DMS 273 treated with DMSO at 0.1 percent for 48 hours (cell line): ENCODE measurements around the gene CHM.
"Not testable (repeated sequence)": the region's sequence is repeated elsewhere in the genome, so short reads cannot be mapped to it uniquely, and the experiment has no call there.

Source experiments
- DNase-seq: peaks from one replicate; lab custom pipeline; 2025; lab: John Stamatoyannopoulos, UW

CHM gene, protein sequence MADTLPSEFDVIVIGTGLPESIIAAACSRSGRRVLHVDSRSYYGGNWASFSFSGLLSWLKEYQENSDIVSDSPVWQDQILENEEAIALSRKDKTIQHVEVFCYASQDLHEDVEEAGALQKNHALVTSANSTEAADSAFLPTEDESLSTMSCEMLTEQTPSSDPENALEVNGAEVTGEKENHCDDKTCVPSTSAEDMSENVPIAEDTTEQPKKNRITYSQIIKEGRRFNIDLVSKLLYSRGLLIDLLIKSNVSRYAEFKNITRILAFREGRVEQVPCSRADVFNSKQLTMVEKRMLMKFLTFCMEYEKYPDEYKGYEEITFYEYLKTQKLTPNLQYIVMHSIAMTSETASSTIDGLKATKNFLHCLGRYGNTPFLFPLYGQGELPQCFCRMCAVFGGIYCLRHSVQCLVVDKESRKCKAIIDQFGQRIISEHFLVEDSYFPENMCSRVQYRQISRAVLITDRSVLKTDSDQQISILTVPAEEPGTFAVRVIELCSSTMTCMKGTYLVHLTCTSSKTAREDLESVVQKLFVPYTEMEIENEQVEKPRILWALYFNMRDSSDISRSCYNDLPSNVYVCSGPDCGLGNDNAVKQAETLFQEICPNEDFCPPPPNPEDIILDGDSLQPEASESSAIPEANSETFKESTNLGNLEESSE

DNA sequence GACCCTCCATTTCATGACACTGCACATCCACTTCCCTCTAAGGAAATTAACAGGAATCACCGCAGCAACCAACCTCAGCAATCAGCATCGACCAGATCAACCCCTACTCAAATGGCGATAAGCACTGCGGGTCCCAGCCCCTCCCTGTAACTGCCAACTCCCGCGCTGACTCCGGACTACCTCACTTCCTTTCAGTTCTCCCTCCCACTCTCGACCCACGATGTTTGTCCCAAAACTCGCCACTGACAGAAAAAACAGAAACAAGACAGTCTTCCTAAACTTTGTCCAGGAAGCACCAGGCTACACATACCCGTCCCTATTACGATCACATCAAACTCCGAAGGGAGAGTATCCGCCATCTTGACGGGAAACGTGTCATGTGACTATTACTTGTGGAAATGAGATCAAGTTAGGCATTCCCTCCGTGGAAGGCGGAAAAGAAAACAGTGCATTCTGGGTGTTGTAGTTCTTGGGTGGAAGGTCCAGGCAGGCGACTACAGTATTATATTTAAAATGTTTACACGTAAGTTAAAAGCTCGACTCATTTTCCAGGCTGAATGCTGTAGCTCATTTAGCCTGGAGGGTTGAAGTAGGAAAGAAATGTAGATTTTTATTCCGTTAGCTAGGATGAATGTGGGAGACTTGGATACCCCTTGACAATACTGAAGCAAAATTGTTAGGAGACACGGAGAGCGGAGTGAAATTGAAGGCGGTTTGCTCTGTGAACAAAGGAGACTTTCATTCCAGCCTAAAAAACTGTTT is at the start of gene CHM:
TSS of gene CHM (minus strand) at position 385 of the 762 bp plus-strand sequence. CDS start at position 359, 26 bp downstream.
- no peak for DNase-seq

DNA sequence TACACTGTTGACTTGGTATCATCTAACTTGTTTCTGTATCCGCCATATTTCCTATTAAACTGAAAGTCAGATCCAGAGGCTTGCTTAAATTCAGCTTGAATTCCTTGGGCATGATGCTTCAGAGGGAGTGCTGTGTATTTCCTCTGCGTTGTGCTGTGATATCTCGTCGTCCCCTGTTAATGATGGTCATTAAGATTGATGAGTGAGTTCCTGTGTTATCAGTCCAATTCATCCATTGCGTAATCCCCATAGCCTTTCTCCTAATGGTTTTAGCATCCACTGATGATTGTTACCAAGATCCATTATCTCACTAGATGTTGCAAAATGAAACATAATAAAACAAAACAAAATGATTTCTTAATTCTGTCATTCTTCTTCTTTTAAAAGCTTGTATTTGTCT is 31.3 kb upstream of the CHM start:
- no peak for DNase-seq

DNA sequence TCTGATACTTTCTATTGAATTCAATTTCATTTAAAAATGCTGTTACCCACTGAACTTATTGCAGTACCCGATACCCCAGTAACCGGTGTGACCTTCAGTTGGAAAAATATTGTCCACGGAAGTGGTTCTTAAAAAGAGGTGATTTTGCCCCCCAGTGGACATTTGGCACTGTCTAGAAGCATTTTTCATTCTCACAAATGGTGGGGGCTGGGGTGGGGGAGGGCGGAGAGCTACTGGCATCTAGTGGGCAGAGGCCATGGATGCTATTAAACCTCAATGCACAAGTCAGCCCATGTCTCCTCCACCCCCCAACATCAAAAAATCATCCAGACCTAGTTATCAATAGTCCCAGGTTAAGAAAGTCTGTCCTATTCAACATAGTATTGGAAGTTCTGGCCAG is 19.6 kb upstream of the CHM start:
- no peak for DNase-seq

DNA sequence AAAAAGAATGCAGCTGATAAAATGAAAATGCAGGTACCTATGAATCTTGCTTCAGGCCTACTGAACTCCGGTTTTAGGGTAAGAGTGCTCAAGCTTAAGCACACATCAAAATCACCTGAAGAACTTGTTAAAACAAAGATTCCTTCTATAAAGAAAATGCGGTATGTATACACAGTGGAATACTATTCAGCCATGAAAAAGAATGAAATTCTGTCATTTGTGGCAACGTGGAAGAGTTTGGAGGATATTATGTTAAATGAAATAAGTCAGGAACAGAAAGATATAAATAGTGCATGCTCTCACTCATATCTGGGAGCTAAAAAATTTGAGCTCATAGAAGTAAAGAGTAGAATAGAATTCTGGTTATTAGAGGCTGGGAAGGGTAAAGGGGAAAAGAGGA is 14.0 kb upstream of the CHM start:
- no peak for DNase-seq

DNA sequence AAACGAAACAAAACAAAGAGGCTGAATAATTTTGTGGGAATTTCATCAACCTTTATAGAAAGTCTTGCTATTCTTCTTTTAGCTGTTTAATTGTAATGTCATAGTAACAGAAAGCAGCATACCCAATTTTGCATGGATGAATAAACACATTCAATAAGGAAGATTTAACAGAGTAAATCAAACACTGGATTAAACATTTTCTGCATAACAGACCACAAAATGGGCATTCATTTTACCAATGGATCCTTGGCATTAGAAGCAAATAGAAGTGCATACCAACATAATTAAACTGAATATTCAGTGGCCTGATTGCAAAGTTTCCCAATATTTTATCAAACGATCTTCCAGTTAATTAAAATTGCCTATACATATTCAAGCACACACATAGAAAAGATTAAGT is 4.4 kb upstream of the CHM start:
- DNase-seq, result no peak

DNA sequence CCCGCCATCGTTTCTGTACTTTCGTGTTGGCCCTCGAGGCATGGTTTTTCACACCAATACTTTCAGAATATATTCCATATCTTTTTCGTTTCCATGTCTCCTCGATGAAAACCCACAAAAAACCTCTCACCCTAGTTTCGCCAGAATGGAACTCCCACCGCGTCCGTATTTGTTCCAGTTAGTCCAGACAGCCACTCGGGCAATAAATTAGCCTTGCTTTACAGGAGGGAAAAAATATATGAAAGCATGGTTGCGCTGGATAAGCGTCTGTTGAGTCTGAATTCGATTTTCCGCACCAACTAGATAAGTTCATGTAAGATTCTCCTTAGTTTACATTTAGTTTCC is 550 bp upstream of the CHM start:
- DNase-seq, result no peak

DNA sequence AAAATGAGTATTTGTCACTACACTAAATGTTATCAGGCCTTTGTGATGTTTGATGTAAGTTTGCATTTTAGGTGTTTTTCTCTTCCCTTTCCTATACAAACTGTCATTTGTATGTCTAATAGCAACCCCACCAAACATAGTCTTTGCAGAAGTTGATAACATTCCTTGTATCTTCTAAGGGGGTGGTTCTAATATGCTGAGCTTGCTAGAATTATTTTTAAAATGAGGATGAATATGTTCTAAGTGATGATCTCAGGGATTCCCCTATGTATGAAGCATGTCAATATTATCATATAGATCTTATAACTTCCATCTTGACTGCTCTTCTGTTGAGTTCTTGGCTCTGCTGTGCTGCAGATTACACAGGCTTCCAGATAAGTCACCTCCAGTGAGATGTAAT is 3.1 kb downstream of the CHM start:
- no peak for DNase-seq

DNA sequence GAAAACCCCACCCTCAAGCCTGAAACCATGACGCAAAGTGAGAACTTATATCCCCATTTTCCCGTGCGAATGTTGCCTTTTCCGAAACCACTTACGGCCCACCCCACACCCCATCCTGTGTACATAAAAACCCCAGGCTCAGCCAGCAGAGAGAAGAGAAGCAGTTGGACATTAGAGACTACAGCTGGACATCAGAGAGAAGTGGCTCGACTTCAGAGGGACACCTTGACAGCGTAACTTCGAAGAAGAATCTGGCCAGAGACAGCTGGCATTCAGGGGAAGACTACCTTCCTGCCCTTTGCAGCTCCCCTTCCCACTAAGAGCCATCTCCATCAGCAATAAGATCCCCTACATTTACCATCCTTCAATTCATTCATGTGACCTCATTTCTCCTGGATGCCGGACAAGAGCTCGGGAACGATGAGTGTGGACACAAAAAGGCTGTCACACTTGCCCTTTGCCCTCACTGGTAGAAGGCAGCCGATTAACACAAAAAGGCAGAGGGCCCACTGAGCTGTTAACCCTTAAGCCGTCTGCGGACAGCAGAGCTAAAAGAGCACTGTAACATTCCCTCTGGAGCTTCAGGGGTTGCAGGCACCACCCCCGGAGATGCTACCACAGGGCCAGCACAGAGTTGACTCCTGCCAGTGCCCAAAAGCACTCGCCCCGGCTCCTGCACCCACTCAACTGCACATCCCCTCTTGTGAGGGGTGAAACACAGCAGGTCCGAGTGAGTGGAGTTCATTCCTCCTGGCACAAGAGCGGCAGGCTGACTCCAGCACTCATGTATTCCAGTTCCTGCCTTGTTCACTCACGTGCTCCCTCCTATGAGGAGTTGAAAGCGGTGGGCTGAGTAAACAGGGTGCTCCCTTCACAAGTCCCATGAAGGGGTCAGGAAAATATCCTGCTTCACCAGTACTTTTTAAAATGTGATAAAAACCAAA is 7.5 kb downstream of the CHM start:
- no peak for DNase-seq

DNA sequence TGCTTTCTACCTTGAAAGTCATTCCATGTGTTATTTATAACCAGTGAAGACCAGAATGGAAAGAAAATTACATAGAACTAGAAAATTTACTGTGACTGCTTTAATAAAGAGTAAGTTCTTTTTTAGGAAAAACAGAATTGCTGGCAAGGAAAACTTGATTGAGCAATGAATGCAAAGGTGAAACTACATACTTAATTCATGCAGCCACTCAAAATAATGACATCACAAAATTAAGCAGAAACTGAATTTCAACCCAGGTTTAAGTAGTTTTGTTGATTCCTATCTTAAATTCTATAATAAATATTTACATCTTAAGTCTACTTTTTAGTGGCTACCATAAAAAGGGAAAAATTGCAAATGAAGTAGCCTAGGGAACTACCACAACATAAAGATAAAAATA is 14.0 kb downstream of the CHM start:
- DNase-seq, result no peak

DNA sequence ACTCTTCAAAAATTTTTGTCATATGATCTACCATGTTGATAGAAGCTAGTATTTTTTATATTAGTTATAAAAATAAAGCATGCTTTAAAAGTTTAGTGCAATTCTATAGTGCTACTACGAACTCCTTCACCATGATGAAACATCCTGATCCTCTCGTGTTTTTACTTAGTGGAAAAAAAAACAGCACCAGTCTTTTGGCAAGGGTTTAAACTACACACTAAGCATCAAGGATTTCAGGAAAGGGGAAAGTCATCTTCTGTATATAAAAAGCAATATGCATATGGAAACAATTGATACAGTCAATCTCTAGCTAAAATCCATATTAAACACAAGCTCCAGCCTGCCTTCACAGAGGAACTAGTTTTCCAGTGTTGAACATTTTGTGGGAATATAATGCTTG is 18.7 kb downstream of the CHM start:
- DNase-seq, result no peak

DNA sequence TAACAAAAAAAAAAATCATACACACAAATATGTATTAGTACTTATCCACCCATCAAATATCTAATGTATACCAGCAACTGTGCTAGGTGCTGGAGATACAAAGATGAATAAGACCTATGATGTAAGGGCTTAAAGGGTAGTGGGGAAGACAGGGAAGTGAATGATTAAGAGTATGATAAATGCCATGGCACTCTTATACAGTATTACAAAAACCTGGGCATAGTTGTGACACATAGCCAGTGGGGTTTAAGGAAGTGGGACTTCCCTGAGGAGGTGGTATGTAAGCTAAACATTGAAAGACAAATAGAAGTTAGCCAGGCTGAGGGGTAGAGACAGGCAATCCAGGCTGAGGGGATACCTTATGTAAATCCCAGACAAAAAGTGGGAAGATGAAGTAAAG is 23.5 kb downstream of the CHM start:
- DNase-seq, result no peak

DNA sequence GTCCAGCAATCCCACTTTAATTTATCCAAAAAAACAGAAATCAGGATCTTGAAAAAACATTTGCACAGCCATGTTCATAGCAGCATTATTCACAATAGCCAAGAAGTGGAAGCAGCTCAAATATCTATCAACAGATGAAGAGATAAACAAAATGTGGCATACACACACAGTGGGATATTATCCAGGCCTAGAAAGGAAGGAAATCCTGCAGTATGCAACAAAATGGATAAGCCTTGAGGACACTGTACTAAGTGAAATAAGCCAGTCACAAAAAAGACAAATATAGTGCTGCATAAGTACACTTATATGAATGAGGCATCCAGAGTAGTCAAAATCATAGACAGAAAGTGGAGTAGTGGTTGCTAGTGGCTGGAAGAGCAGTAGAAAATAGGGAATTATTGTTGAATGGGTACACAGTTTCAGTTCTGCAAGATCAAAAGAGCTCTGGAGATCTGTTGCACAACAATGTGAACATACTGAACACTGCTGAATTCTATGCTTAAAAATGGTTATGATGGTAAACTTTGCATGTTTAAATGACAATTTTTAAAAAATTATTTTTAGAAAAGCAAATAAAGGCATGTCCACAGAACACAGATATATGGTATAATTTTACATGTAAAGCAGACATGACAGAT is 25.6 kb downstream of the CHM start:
- DNase-seq, result no peak

DNA sequence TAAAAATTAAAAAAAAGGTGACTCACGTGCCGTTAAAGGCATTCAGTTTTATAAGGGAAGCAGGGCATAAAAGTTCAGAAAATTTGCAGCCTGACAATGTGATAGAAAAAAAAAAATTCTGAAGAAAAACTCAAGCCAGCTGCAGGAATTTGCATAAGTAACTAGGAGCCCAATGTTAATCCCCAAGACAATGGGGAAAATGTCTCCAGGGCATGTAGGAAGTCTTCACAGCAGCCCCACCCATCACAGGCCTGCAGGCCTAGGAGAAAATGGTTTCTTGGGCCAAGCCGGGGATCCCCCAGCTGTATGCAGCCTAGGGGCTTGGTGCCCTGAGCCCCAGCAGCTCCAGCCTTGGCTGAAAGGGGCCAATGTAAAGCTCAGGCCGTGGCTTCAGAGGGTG is 31.2 kb downstream of the CHM start:
- no peak for DNase-seq

DNA sequence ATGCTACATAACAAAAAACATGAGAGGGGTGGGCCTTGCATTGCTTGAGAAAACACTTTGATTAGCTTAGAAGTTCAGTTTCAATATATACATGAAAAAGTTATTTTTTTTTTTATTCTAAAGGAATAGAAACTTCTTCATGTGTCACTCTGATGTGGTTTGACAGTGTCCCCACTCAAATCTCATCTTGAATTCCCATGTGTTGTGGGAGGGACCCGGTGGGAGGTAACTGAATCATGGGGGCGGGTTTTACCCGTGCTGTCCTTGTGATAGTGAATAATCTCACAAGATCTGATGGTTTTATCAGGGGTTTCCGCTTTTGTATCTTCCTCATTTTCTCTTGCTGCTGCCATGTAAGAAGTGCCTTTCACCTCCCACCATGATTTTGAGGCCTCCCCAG is 32.4 kb downstream of the CHM start:
- not testable (repeated sequence) for DNase-seq

DNA sequence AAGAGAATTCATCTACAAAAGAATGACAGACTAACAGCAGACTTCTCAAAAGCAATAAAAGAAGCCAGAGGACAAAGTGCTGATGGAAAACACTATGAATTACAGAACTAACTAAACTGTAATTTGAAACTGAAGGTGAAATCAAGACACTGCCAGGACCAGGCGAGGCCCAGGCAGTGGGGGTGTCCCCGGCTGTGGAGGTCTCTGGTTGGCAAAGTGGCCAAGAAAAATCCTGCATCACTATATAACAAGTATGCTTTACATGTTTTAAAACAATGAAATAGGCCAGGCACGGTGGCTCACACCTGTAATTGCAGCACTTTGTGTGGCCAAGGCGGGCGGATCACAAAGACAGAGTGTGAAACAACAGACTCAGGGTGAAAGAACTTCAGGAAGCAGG is 32.9 kb downstream of the CHM start:
- no peak for DNase-seq

DNA sequence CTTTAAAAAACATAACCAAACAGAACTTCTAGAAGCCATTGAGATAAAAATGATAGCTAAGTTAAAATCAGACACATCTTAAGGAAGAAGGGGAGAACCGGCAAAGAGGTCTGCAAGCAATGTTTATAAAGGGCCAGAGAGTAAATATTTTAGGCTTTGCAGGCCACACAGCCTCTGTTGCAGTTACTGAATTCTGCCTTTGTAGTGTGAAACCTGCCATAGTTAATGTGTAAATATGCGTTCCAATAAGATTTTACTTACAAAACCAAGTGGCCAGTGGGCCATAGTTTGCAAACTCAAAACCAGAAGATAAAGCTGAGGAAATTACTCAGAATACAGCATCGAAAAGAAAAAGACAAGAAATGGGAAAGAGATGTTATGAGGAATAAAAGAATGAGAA is 33.6 kb downstream of the CHM start:
- DNase-seq, result no peak

DNA sequence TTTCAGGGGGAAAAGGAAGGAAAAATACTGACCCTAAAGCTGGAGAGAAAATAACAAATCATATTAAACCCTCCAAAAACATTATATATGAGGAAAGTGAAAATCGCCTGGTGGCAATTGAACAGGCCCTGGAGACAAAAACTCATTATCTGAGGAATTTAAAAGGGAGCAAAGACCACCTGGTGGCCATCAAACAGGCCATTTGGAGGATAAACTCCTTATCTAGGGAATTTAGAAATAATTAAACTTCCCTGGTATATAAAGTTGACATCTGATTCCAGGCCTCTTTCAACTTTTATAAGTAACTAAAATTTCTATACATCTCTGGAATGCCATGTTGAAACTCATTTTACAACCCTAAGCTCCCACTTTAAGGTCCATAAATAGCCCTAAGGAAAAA is 35.2 kb downstream of the CHM start:
- no peak for DNase-seq

DNA sequence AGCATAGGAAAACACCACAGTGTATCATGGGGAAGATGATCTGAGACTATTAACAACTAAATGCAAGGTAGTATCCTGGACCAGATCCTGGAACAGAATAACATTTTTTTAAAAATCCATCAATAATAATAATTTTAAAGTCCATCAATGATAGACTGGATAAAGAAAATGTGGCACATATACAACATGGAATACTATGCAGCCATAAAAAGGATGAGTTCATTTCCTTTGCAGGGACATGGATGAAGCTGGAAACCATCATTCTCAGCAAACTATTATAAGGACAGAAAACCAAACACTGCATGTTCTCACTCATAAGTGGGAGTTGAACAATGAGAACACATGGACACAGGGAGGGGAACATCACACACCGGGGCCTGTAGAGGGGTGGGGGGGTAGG is 37.6 kb downstream of the CHM start:
- not testable (repeated sequence) for DNase-seq

DNA sequence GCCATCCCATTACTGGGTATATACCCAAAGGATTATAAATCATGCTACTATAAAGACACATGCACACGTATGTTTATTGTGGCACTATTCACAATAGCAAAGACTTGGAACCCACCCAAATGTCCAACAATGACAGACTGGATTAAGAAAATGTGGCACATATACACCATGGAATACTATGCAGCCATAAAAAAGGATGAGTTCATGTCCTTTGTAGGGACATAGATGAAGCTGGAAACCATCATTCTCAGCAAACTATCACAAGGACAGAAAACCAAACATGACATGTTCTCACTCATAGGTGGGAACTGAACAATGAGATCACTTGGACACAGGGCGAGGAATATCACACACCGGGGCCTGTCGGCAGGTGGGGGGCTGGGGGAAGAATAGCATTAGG is 39.5 kb downstream of the CHM start:
- DNase-seq, result not testable (repeated sequence)

DNA sequence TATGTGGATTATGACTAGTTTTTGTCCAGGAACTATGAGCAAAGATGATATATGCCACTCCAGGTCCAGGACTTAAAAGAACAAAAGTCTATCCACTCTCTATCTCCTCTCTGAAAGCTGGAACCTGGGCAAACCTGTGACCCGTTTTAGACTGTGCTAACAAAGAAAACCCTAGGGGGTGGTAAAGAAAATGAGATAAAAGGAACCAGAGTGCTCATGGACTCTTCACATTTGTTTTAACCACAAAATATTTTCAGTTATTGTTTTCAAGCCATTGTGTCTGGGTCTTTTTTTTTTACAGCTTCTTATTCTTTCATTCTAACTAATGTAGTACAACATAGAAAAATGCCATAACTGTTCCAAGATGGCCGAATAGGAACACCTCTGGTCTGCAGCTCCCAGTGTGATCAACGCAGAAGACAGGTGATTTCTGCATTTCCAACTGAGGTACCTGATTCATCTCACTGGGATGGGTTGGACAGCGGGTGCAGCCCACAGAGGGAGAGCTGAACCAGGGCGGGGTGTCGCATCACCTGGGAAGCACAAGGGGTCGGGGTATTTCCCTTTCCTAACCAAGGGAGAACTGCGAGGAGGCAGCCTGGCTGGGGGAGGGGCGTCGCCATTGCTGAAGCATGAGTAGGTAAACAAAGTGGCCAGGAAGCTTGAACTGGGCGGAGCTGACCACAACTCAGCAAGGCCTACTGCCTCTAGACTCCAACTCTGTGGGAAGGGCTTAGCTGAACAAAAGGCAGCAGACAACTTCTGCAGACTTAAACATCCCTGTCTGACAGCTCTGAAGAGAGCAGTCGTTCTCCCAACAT is 45.1 kb downstream of the CHM start:
- DNase-seq, result no peak

DNA sequence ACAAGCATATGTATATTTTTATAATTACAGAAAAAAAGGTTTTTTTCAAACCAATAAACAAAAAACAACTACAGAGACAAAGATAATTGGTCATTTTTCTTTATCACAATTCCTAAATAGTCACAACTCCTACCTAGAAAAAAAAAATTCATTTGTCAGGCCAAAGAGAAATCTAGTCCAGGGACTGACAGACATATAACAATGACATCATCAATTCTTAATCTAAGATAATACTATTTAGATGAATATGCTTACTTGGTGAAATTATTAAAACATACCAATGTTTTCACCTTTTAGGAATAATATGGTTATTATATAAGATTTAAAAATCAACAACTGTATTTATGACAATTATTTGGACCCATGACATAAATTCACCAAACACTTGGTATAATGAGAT is 48.4 kb downstream of the CHM start:
- DNase-seq, result no peak
